OCI-LY7 (cell line): ENCODE results near the gene RPS3. TPM values are rescaled to one million over a fixed set of nuclear protein-coding genes. Genes with fewer than 3 reads are reported as not detected.

Experiments
- Bru-seq: library from RNA; stranded (reverse); fragments of 400-500 nt; gene quantifications from one replicate; lab custom pipeline; 2021; lab: Mats Ljungman, UMichigan
- BruChase-seq, 2 experiments: library from RNA; stranded (reverse); fragments of 400-500 nt; gene quantifications; one replicate each; lab custom pipeline; 2021; lab: Mats Ljungman, UMichigan
- BruUV-seq: library from RNA; stranded (reverse); fragments of 400-500 nt; replicated peaks from 2 replicates; lab custom pipeline; 2021; lab: Mats Ljungman, UMichigan
- CTCF ChIA-PET: fragments of 300-600 bp; sonication (Branson Sonifier 250); formaldehyde crosslinking; loops from one replicate; lab custom pipeline; 2022; ENCODE audit warnings: antibody characterized with exemption; ENCODE audit not compliant: unreplicated experiment; lab: Charles Lee
- POLR2A ChIA-PET: fragments of 300-600 bp; sonication (Branson Sonifier 250); formaldehyde crosslinking; loops from one replicate; lab custom pipeline; 2022; ENCODE audit warnings: antibody characterized with exemption; lab: Charles Lee
- DNase-seq: peaks from one replicate; pipeline ENCODE4 v3.0.0-alpha.2; 2015; ENCODE audit warnings: low spot score
- H2AFZ ChIP-seq: fragments of 200-600 bp; sonication (generic), shearing (Covaris generic); 2 replicates; pipeline ENCODE4 v1.6.1; 2014; ENCODE audit warnings: mild to moderate bottlenecking, antibody characterized with exemption, low read length, moderate library complexity
- H3K27ac ChIP-seq: fragments of 200-600 bp; sonication (generic); 2 replicates; pipeline ENCODE4 v1.5.1; 2014; ENCODE audit warnings: mixed run types, low read depth, mild to moderate bottlenecking, moderate library complexity, low read length, inconsistent platforms; ENCODE audit not compliant: poor library complexity, severe bottlenecking
- H3K36me3 ChIP-seq: fragments of 200-600 bp; sonication (generic); 2 replicates; pipeline ENCODE4 v1.6.1; 2014; ENCODE audit warnings: mild to moderate bottlenecking, antibody characterized with exemption, low read length, moderate library complexity, mixed read lengths; ENCODE audit not compliant: insufficient read depth
- H3K4me1 ChIP-seq: fragments of 200-600 bp; sonication (generic); 2 replicates; pipeline ENCODE4 v1.5.1; 2014; ENCODE audit warnings: mild to moderate bottlenecking, low read length; ENCODE audit not compliant: insufficient read depth, poor library complexity, severe bottlenecking
- H3K4me2 ChIP-seq: fragments of 200-600 bp; sonication (generic); 2 replicates; pipeline ENCODE4 v1.6.1; 2014; ENCODE audit warnings: mild to moderate bottlenecking, low read length
- H3K4me3 ChIP-seq: fragments of 200-600 bp; sonication (generic); 2 replicates; pipeline ENCODE4 v1.5.1; 2014; ENCODE audit warnings: mild to moderate bottlenecking, low read depth, low read length; ENCODE audit not compliant: poor library complexity, severe bottlenecking
- H3K79me2 ChIP-seq: fragments of 200-600 bp; sonication (generic); 2 replicates; pipeline ENCODE4 v1.6.1; 2016; ENCODE audit warnings: low read depth, mild to moderate bottlenecking, low read length, moderate library complexity, mixed read lengths; ENCODE audit not compliant: insufficient read depth
- H3K9me2 ChIP-seq: fragments of 200-600 bp; sonication (generic); 2 replicates; pipeline ENCODE4 v1.6.1; 2016; ENCODE audit warnings: mild to moderate bottlenecking, low read length, mixed read lengths; ENCODE audit not compliant: insufficient read depth
- H3K9me3 ChIP-seq: fragments of 200-600 bp; sonication (generic); 2 replicates; pipeline ENCODE4 v1.6.1; 2014; ENCODE audit warnings: mild to moderate bottlenecking, mixed run types, low read length, mixed read lengths
- H4K20me1 ChIP-seq: fragments of 200-600 bp; sonication (generic); 2 replicates; pipeline ENCODE4 v1.6.1; 2014; ENCODE audit warnings: mild to moderate bottlenecking, antibody characterized with exemption, low read length, moderate library complexity, mixed read lengths; ENCODE audit not compliant: insufficient read depth
- CTCF ChIP-seq: fragments of 200-600 bp; sonication (generic); conservative IDR thresholded peaks from 2 replicates; pipeline ENCODE4 v1.5.1; 2014; ENCODE audit warnings: mild to moderate bottlenecking, antibody characterized with exemption, low read length, moderate library complexity, mixed read lengths
- EZH2phosphoT487 ChIP-seq: fragments of 200-600 bp; sonication (generic); IDR thresholded peaks from 2 replicates; pipeline ENCODE4 v1.6.1; 2018; ENCODE audit warnings: low read depth, borderline replicate concordance, mild to moderate bottlenecking, mixed run types, antibody characterized with exemption, low read length, moderate library complexity, mixed read lengths
- intact Hi-C: fragments of 100-400 bp; cut with micrococcal nuclease; formaldehyde crosslinking; loops from one replicate; pipeline ENCODE4 v1.10.0; 2022; ENCODE audit not compliant: unreplicated experiment
- long read RNA-seq: library from polyadenylated mRNA; stranded (forward); transcript quantifications from one replicate; pipeline ENCODE4 v2.0.0, GENCODE V29; 2022
- total RNA-seq, 2 experiments: library from RNA; depleted of rRNA in 1 of 2; stranded (reverse); fragments of >200 nt in 1 of 2; shearing (Covaris generic) in 1 of 2; gene quantifications; 2 replicates each; pipeline ENCODE4 v1.2.3, GENCODE V29; 2014 to 2022

The RPS3 gene
- total RNA-seq (2014; rRNA removed; shearing (Covaris generic)) (3,268 and 3,417 TPM in 2 replicates), total RNA-seq (2022) (4,392 and 4,414 TPM in 2 replicates), Bru-seq, nascent RNA (percentile 98 among the genes with signal in this experiment), BruChase-seq, experiment 1, labeled RNA remaining after a 6-hour chase (percentile 97 among the genes with signal in this experiment), BruChase-seq, experiment 2, labeled RNA remaining after a 2-hour chase (percentile 93 among the genes with signal in this experiment)
- long read RNA-seq, transcript RPS3-218 (6 exons, 737 nt): minor isoform, 8 of 1,632 reads
- long read RNA-seq, transcript RPS3-217 (7 exons, 2,097 nt): major isoform, 1,506 of 1,632 reads
- long read RNA-seq, partial matches to known transcripts: 98 of 1,632 reads
- long read RNA-seq, other reads (novel, unspliced or antisense): 13 of 1,632 reads

GRCh38 chr11:75399344-75400145 lies at the start of gene RPS3:
Gene RPS3, plus strand, starts transcription at chr11:75399518. Its CDS starts 30 bp downstream, at chr11:75399548.
- Histone ChIP-seq H3K9me3 (no peaks in the 10 kb centered on the region), H3K4me2 (peak within 1 kb of the TSS; percentile 87), H3K36me3 (peaks cover 51% of the 10 kb centered on the region), H3K4me1 (peaks cover 25% of the 10 kb centered on the region), H3K79me2 (peaks cover 54% of the 10 kb centered on the region), H3K9me2 (no peaks in the 10 kb centered on the region), H4K20me1 (peaks cover 48% of the 10 kb centered on the region), H3K27ac (peak within 1 kb of the TSS; percentile 75), H2AFZ (peak within 1 kb of the TSS; percentile 91), H3K4me3 (peak within 1 kb of the TSS; percentile 97)
- TF ChIP-seq EZH2phosphoT487 (no peak), CTCF (peak; percentile 57)
- BruUV-seq: TSS peak; percentile 65
- POLR2A ChIA-PET: interaction anchor here (0.9 to 1.4 kb wide), 3 partner anchors 108 to 835 kb away, joined by 3 to 4 read pairs (median 4); no protein-coding TSS in a partner anchor
- DNase-seq: peak; percentile 94
- intact Hi-C loops: no loop called here
- CTCF ChIA-PET: interaction anchor here (0.6 kb wide), 1 partner anchor 77 kb away, joined by 3 read pairs; no protein-coding TSS in a partner anchor

- Histone ChIP-seq H3K9me2 (no peaks in the 10 kb centered on the region), H3K79me2 (no peaks in the 10 kb centered on the region), H4K20me1 (no peaks in the 10 kb centered on the region), H3K27ac (no peak overlapping the region), H3K4me1 (no peaks in the 10 kb centered on the region), H2AFZ (0 out of 2 replicates have a peak overlapping the region, but pooled peaks have one; percentile 0), H3K4me3 (no peak overlapping the region), H3K4me2 (no peak overlapping the region), H3K9me3 (no peaks in the 10 kb centered on the region), H3K36me3 (no peaks in the 10 kb centered on the region)
- no peak for DNase-seq
- intact Hi-C loops: no loop called here
- CTCF ChIA-PET: interaction anchor here (0.6 kb wide), 1 partner anchor 17 kb away, joined by 4 read pairs; no protein-coding TSS in a partner anchor
- TF ChIP-seq CTCF (no peak), EZH2phosphoT487 (no peak)
- BruUV-seq: no TSS peak
- POLR2A ChIA-PET: interaction anchor here (0.6 kb wide), 1 partner anchor 219 kb away, joined by 3 read pairs; no protein-coding TSS in a partner anchor
Measured at GRCh38 chr11:75349521-75350116, 49.7 kb upstream of the RPS3 start.
